ENCODE data around the gene USP54.

USP54 gene

GRCh38 chr10:73480158-73480557 is 111.0 kb downstream of the USP54 start:
- H3K9me3 ChIP-seq (ENCODE audit: control insufficient read depth in 1 of 2, low read length in 2 of 2): no peaks in the 10 kb centered on the region
- H3K36me3 ChIP-seq (ENCODE audit: control insufficient read depth in 1 of 2, insufficient read depth in 2 of 2, low read length in 2 of 2): peaks cover 9 to 38% of the 10 kb centered on the region in 2 donors
- H3K9ac ChIP-seq (ENCODE audit: low read depth in 1 of 2, low read length in 2 of 2): no peak overlapping the region
- H3K4me1 ChIP-seq (ENCODE audit: control insufficient read depth in 1 of 2, insufficient read depth in 2 of 2, low read length in 2 of 2): no peaks in the 10 kb centered on the region
- H3K27ac ChIP-seq (ENCODE audit: low read depth, low read length): no peak overlapping the region
- no peak overlapping the region for H3K4me3 ChIP-seq (ENCODE audit: low read depth in 1 of 2, low read length in 2 of 2)
- no peaks in the 10 kb centered on the region for H3K27me3 ChIP-seq (ENCODE audit: control insufficient read depth in 1 of 2, insufficient read depth in 2 of 2, low read length in 2 of 2)

DNA sequence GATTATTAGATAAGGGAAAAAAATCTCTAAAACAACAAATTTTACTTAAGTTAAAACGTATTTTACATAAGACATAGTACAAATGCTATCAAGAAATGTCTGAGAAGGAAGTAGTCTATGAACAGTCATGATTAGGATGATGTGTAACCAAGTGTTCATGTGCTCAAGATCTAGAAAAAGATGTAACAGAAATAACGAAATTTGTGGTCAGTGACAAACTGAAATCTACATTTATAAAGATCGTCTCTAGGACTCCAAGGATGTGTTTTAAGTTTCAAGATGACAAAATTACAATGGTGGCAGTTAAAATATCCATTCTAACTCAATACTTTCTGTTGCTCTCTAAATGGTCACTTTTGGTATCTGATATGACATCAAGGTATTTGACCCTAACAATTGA is 112.5 kb downstream of the USP54 start:
- Histone ChIP-seq H3K9me3 (ENCODE audit: control insufficient read depth in 1 of 2, low read length in 2 of 2) (no peaks in the 10 kb centered on the region), H3K9ac (ENCODE audit: low read depth in 1 of 2, low read length in 2 of 2) (no peak overlapping the region), H3K4me3 (ENCODE audit: low read depth in 1 of 2, low read length in 2 of 2) (no peak overlapping the region), H3K27ac (ENCODE audit: low read depth, low read length) (no peak overlapping the region), H3K36me3 (ENCODE audit: control insufficient read depth in 1 of 2, insufficient read depth in 2 of 2, low read length in 2 of 2) (peaks cover 9 to 46% of the 10 kb centered on the region in 2 donors), H3K27me3 (ENCODE audit: control insufficient read depth in 1 of 2, insufficient read depth in 2 of 2, low read length in 2 of 2) (no peaks in the 10 kb centered on the region), H3K4me1 (ENCODE audit: control insufficient read depth in 1 of 2, insufficient read depth in 2 of 2, low read length in 2 of 2) (no peaks in the 10 kb centered on the region)

DNA sequence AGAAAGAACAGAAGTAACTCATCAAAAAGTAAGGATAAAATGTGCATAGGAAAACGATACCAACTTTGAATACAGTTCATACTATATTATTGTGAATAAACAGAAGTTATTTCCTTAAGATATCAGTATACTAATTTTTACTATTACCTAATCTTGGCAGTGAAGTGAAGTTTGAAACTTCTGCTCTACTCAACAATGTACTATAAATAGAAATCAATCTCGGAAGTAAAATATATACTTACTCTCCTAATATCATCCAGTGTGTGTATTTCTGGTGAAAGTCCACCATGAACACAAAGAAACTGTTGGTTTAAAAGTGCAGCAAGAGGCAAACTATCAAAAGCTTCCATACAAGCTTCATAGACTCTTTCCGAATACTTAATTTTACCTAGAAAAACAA is 119.9 kb downstream of the USP54 start:
- no peak overlapping the region for H3K9ac ChIP-seq (ENCODE audit: low read depth in 1 of 2, low read length in 2 of 2)

GRCh38 chr10:73469579-73469978 is 121.6 kb downstream of the USP54 start:
- Histone ChIP-seq H3K27me3 (ENCODE audit: control insufficient read depth in 1 of 2, insufficient read depth in 2 of 2, low read length in 2 of 2) (no peaks in the 10 kb centered on the region), H3K36me3 (ENCODE audit: control insufficient read depth in 1 of 2, insufficient read depth in 2 of 2, low read length in 2 of 2) (peaks cover 11 to 70% of the 10 kb centered on the region in 2 donors), H3K4me3 (ENCODE audit: low read depth in 1 of 2, low read length in 2 of 2) (no peak overlapping the region), H3K9me3 (ENCODE audit: control insufficient read depth in 1 of 2, low read length in 2 of 2) (no peaks in the 10 kb centered on the region), H3K27ac (ENCODE audit: low read depth, low read length) (no peak overlapping the region), H3K9ac (ENCODE audit: low read depth in 1 of 2, low read length in 2 of 2) (no peak overlapping the region), H3K4me1 (ENCODE audit: control insufficient read depth in 1 of 2, insufficient read depth in 2 of 2, low read length in 2 of 2) (no peaks in the 10 kb centered on the region)

More for the DNA sequence above, 119.9 kb downstream of the USP54 start:
- no peaks in the 10 kb centered on the region for H3K27me3 ChIP-seq (ENCODE audit: control insufficient read depth in 1 of 2, insufficient read depth in 2 of 2, low read length in 2 of 2)
- H3K36me3 ChIP-seq (ENCODE audit: control insufficient read depth in 1 of 2, insufficient read depth in 2 of 2, low read length in 2 of 2): peaks cover 7 to 72% of the 10 kb centered on the region in 2 donors
- H3K9me3 ChIP-seq (ENCODE audit: control insufficient read depth in 1 of 2, low read length in 2 of 2): no peaks in the 10 kb centered on the region
- no peak overlapping the region for H3K27ac ChIP-seq (ENCODE audit: low read depth, low read length)
- no peak overlapping the region for H3K4me3 ChIP-seq (ENCODE audit: low read depth in 1 of 2, low read length in 2 of 2)
- H3K4me1 ChIP-seq (ENCODE audit: control insufficient read depth in 1 of 2, insufficient read depth in 2 of 2, low read length in 2 of 2): no peaks in the 10 kb centered on the region

DNA sequence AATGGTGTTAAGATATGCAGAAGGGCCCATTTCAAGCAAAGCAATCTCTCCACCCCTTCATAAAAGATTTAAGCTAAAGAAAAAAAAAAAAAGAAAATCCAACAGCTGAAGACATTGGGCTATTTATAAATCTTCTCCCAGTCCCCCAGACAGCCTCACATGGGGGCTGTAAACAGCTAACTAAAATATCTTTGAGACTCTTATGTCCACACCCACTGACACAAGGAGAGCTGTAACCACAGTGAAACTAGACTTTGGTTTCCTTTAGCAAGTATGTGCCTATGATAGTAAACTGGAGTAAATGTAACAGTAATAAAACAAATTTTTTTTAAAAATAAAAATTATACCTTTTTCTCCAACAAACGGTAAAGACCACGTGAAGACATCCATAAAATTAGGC is 123.9 kb downstream of the USP54 start:
- H3K9ac ChIP-seq (ENCODE audit: low read depth in 1 of 2, low read length in 2 of 2): no peak overlapping the region
- H3K27me3 ChIP-seq (ENCODE audit: control insufficient read depth in 1 of 2, insufficient read depth in 2 of 2, low read length in 2 of 2): no peaks in the 10 kb centered on the region
- H3K4me3 ChIP-seq (ENCODE audit: low read depth in 1 of 2, low read length in 2 of 2): no peak overlapping the region
- no peak overlapping the region for H3K27ac ChIP-seq (ENCODE audit: low read depth, low read length)
- H3K36me3 ChIP-seq (ENCODE audit: control insufficient read depth in 1 of 2, insufficient read depth in 2 of 2, low read length in 2 of 2): peaks cover 11 to 57% of the 10 kb centered on the region in 2 donors
- H3K4me1 ChIP-seq (ENCODE audit: control insufficient read depth in 1 of 2, insufficient read depth in 2 of 2, low read length in 2 of 2): no peaks in the 10 kb centered on the region
- no peaks in the 10 kb centered on the region for H3K9me3 ChIP-seq (ENCODE audit: control insufficient read depth in 1 of 2, low read length in 2 of 2)

- no peak overlapping the region for H3K4me3 ChIP-seq (ENCODE audit: low read depth in 1 of 2, low read length in 2 of 2)
- H3K27ac ChIP-seq (ENCODE audit: low read depth, low read length): no peak overlapping the region
- H3K36me3 ChIP-seq (ENCODE audit: control insufficient read depth in 1 of 2, insufficient read depth in 2 of 2, low read length in 2 of 2): peaks cover 10 to 48% of the 10 kb centered on the region in 2 donors
- no peaks in the 10 kb centered on the region for H3K4me1 ChIP-seq (ENCODE audit: control insufficient read depth in 1 of 2, insufficient read depth in 2 of 2, low read length in 2 of 2)
- H3K9ac ChIP-seq (ENCODE audit: low read depth in 1 of 2, low read length in 2 of 2): no peak overlapping the region
- H3K9me3 ChIP-seq (ENCODE audit: control insufficient read depth in 1 of 2, low read length in 2 of 2): no peaks in the 10 kb centered on the region
- no peaks in the 10 kb centered on the region for H3K27me3 ChIP-seq (ENCODE audit: control insufficient read depth in 1 of 2, insufficient read depth in 2 of 2, low read length in 2 of 2)
These were observed 125.0 kb downstream of the USP54 start for GRCh38 chr10:73465978-73466726.

DNA sequence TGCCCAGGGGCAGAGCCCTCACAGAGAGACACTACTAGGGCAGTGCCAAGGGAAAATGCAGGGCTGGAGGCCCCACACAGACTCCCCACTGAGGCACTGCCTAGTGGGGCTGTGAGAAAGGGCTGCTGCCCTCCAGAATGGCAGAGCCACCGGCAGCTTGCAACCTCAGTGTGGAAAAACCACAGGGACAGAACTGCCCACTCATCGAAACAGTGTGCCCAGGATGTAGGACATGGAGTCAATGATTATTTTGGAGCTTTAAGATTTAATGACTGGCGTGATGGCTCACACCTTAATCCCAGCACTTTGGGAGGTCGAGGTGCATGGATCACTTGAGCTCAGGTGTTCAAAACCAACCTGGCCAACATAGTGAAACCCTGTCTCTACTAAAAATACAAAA is 130.2 kb downstream of the USP54 start:
- no peak overlapping the region for H3K4me3 ChIP-seq (ENCODE audit: low read depth in 1 of 2, low read length in 2 of 2)
- no peaks in the 10 kb centered on the region for H3K4me1 ChIP-seq (ENCODE audit: control insufficient read depth in 1 of 2, insufficient read depth in 2 of 2, low read length in 2 of 2)
- no peak overlapping the region for H3K9ac ChIP-seq (ENCODE audit: low read depth in 1 of 2, low read length in 2 of 2)
- no peak overlapping the region for H3K27ac ChIP-seq (ENCODE audit: low read depth, low read length)
- H3K9me3 ChIP-seq (ENCODE audit: control insufficient read depth in 1 of 2, low read length in 2 of 2): no peaks in the 10 kb centered on the region
- H3K36me3 ChIP-seq (ENCODE audit: control insufficient read depth in 1 of 2, insufficient read depth in 2 of 2, low read length in 2 of 2): peaks cover 3 to 11% of the 10 kb centered on the region in 2 donors
- H3K27me3 ChIP-seq (ENCODE audit: control insufficient read depth in 1 of 2, insufficient read depth in 2 of 2, low read length in 2 of 2): no peaks in the 10 kb centered on the region

GRCh38 chr10:73459683-73460314 is 131.3 kb downstream of the USP54 start:
- H3K36me3 ChIP-seq (ENCODE audit: control insufficient read depth in 1 of 2, insufficient read depth in 2 of 2, low read length in 2 of 2): no peaks in the 10 kb centered on the region
- H3K9ac ChIP-seq (ENCODE audit: low read depth in 1 of 2, low read length in 2 of 2): no peak overlapping the region
- H3K4me3 ChIP-seq (ENCODE audit: low read depth in 1 of 2, low read length in 2 of 2): no peak overlapping the region
- no peaks in the 10 kb centered on the region for H3K4me1 ChIP-seq (ENCODE audit: control insufficient read depth in 1 of 2, insufficient read depth in 2 of 2, low read length in 2 of 2)
- H3K27ac ChIP-seq (ENCODE audit: low read depth, low read length): no peak overlapping the region
- no peaks in the 10 kb centered on the region for H3K27me3 ChIP-seq (ENCODE audit: control insufficient read depth in 1 of 2, insufficient read depth in 2 of 2, low read length in 2 of 2)
- no peaks in the 10 kb centered on the region for H3K9me3 ChIP-seq (ENCODE audit: control insufficient read depth in 1 of 2, low read length in 2 of 2)

DNA sequence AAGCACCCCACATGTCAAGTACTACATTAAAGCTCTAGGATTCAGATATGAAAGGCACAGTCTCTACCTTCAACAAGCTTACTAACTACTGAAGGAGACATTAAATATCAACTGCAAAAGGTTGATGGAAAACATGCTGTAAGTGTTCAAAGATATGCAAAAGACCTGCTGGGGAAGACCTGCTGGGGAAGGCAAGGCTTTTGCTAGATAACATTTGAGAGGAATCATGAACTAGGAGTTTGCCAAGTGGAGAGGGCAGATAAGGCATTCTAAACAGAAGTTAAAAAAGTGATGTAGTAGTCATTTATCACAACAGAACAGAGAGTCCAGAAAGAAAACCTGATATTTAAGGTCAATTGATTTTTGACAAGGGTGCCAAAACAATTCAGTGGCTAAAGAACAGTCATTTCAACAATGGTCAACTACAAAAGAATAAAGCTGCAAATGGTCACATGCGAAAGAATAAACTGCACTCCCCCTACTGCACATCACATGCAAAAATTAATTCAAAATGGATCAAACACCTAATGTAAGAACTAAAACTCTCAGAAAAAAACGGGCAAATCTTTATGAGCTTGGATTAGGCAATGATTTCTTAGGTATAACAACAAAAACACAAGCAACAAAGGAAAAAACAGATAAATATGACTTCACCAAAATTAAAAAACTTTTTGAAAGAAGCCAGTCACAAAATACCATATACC is 134.8 kb downstream of the USP54 start:
- no peak overlapping the region for H3K27ac ChIP-seq (ENCODE audit: low read depth, low read length)
- peaks cover 0 to 4% of the 10 kb centered on the region in 2 donors for H3K36me3 ChIP-seq (ENCODE audit: control insufficient read depth in 1 of 2, insufficient read depth in 2 of 2, low read length in 2 of 2)
- H3K27me3 ChIP-seq (ENCODE audit: control insufficient read depth in 1 of 2, insufficient read depth in 2 of 2, low read length in 2 of 2): no peaks in the 10 kb centered on the region
- H3K4me1 ChIP-seq (ENCODE audit: control insufficient read depth in 1 of 2, insufficient read depth in 2 of 2, low read length in 2 of 2): no peaks in the 10 kb centered on the region
- H3K9ac ChIP-seq (ENCODE audit: low read depth in 1 of 2, low read length in 2 of 2): no peak overlapping the region
- no peaks in the 10 kb centered on the region for H3K9me3 ChIP-seq (ENCODE audit: control insufficient read depth in 1 of 2, low read length in 2 of 2)
- no peak overlapping the region for H3K4me3 ChIP-seq (ENCODE audit: low read depth in 1 of 2, low read length in 2 of 2)

GRCh38 chr10:73449113-73449512 is 142.0 kb downstream of the USP54 start:
- Histone ChIP-seq H3K9me3 (ENCODE audit: control insufficient read depth in 1 of 2, low read length in 2 of 2) (no peaks in the 10 kb centered on the region), H3K36me3 (ENCODE audit: control insufficient read depth in 1 of 2, insufficient read depth in 2 of 2, low read length in 2 of 2) (peaks cover 9 to 15% of the 10 kb centered on the region in 2 donors), H3K4me3 (ENCODE audit: low read depth in 1 of 2, low read length in 2 of 2) (no peak overlapping the region), H3K9ac (ENCODE audit: low read depth in 1 of 2, low read length in 2 of 2) (no peak overlapping the region), H3K27ac (ENCODE audit: low read depth, low read length) (no peak overlapping the region), H3K4me1 (ENCODE audit: control insufficient read depth in 1 of 2, insufficient read depth in 2 of 2, low read length in 2 of 2) (no peaks in the 10 kb centered on the region), H3K27me3 (ENCODE audit: control insufficient read depth in 1 of 2, insufficient read depth in 2 of 2, low read length in 2 of 2) (no peaks in the 10 kb centered on the region)

Measured in duodenal mucosa (tissue), 2 donors.